Uterus (tissue), 4 donors: ENCODE measurements around the gene TSPAN5. TPM values are rescaled to one million over a fixed set of nuclear protein-coding genes. Genes with fewer than 3 reads are reported as not detected.
"Not testable (repeated sequence)": the region's sequence is repeated elsewhere in the genome, so short reads cannot be mapped to it uniquely, and the experiment has no call there.

Experiments
- DNase-seq, 2 donors: peaks; one replicate each; pipeline ENCODE4 v3.0.0-alpha.2; 2019 to 2020
- H3K27ac ChIP-seq, 2 donors: fragments of 200-600 bp; sonication (generic); 1 replicate in 1 of 2; 2 replicates in 1 of 2; pipeline ENCODE4 v1.5.1; 2016 to 2018
- H3K27me3 ChIP-seq, 2 donors: fragments of 200-600 bp; sonication (generic); one replicate each; pipeline ENCODE4 v1.5.1; 2018 to 2019; ENCODE audit warnings: control low read depth in 1 of 2
- H3K36me3 ChIP-seq, 2 donors: fragments of 200-600 bp; sonication (generic); one replicate each; pipeline ENCODE4 v1.5.1; 2019; ENCODE audit warnings: control low read depth in 1 of 2
- H3K4me1 ChIP-seq, 2 donors: fragments of 200-600 bp; sonication (generic); one replicate each; pipeline ENCODE4 v1.5.1; 2018 to 2019; ENCODE audit warnings: control low read depth in 1 of 2
- H3K4me3 ChIP-seq, 2 donors: fragments of 200-600 bp; sonication (generic); 1 replicate in 1 of 2; 2 replicates in 1 of 2; pipeline ENCODE4 v1.5.1; 2018 to 2019; ENCODE audit warnings: mild to moderate bottlenecking in 1 of 2
- H3K9me3 ChIP-seq, 2 donors: fragments of 200-600 bp; sonication (generic); one replicate each; pipeline ENCODE4 v1.5.1; 2019; ENCODE audit warnings: control low read depth in 1 of 2
- POLR2A ChIP-seq, 2 donors: fragments of 450-650 bp; IDR thresholded peaks; one replicate each; pipeline ENCODE4 v1.6.1; 2016; ENCODE audit warnings: antibody characterized with exemption in 2 of 2, mild to moderate bottlenecking in 1 of 2, moderate library complexity in 1 of 2
- intact Hi-C: fragments of 100-400 bp; cut with DNase I; formaldehyde crosslinking; loops from one replicate; pipeline ENCODE4 v1.15.1; 2023; ENCODE audit warnings: low total_unique reads
- total RNA-seq, 4 donors: library from RNA; depleted of rRNA in 3 of 4; stranded (reverse); fragments of >200 nt in 3 of 4; gene quantifications; one replicate each; pipeline versions ENCODE4 v1.1.0 to v1.2.4, GENCODE V29; 2014 to 2023
- TF ChIP-seq, protein P1 (sequence below), 4 experiments: fragments of 200-600 bp in 2 of 4; fragments of 450-650 bp in 2 of 4; sonication (generic) in 2 of 4; IDR thresholded peaks; one replicate each; pipeline ENCODE4 v1.5.1; 2016 to 2019; ENCODE audit warnings: antibody characterized with exemption in 4 of 4, mild to moderate bottlenecking in 2 of 4, moderate library complexity in 1 of 4
- donor health status: DM: yes; HTN: yes; CAD: no.

TSPAN5 gene
- total RNA-seq, 4 donors from 2014 or later, result 15.9 to 45.3 (median 30.3) TPM

GRCh38 chr4:98482503-98482846, 175.9 kb downstream of the TSPAN5 start:
- Histone ChIP-seq H3K9me3 (no peaks in the 10 kb centered on the region), H3K27ac (no peak overlapping the region), H3K36me3 (no peaks in the 10 kb centered on the region), H3K4me3 (no peak overlapping the region), H3K4me1 (no peaks in the 10 kb centered on the region), H3K27me3 (no peaks in the 10 kb centered on the region)
- no peak for DNase-seq
- intact Hi-C loops, result no loop called here
- TF ChIP-seq POLR2A (IDR thresholded peaks at IDR 0.05), result no peak
- TF ChIP-seq, protein P1, sequence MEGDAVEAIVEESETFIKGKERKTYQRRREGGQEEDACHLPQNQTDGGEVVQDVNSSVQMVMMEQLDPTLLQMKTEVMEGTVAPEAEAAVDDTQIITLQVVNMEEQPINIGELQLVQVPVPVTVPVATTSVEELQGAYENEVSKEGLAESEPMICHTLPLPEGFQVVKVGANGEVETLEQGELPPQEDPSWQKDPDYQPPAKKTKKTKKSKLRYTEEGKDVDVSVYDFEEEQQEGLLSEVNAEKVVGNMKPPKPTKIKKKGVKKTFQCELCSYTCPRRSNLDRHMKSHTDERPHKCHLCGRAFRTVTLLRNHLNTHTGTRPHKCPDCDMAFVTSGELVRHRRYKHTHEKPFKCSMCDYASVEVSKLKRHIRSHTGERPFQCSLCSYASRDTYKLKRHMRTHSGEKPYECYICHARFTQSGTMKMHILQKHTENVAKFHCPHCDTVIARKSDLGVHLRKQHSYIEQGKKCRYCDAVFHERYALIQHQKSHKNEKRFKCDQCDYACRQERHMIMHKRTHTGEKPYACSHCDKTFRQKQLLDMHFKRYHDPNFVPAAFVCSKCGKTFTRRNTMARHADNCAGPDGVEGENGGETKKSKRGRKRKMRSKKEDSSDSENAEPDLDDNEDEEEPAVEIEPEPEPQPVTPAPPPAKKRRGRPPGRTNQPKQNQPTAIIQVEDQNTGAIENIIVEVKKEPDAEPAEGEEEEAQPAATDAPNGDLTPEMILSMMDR (IDR thresholded peaks at IDR 0.05), result no peak

- intact Hi-C loops, result no loop called here
- no peaks in the 10 kb centered on the region for H3K36me3 ChIP-seq
- no peak overlapping the region for H3K27ac ChIP-seq
- no peak for TF ChIP-seq POLR2A (IDR thresholded peaks at IDR 0.05)
- TF ChIP-seq, protein P1 (IDR thresholded peaks at IDR 0.05), result no peak
- H3K27me3 ChIP-seq, result no peaks in the 10 kb centered on the region
- no peak overlapping the region for H3K4me3 ChIP-seq
- no peak for DNase-seq
- H3K4me1 ChIP-seq, result no peaks in the 10 kb centered on the region
- H3K9me3 ChIP-seq, result no peaks in the 10 kb centered on the region
These were observed 177.2 kb downstream of the TSPAN5 start for GRCh38 chr4:98481167-98481566.

DNA sequence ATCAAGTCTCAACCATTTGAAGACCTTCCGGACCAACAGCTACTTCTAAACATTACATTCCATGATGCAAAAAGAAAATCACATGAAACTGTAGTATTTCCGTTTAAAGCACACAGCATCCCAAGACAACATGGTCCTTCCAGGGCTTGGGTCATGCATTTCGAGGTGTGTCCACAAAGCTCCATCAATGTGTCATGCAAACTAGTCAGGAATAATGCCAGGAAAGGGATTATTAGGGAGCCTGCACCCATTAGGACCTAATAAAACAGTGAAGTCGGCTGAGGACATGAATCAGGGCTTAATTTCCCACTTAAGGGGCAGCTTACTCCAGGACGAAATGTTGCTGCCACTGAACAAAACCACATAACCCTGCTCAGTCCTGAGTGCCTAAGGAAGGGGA, 177.9 kb downstream of the TSPAN5 start:
- H3K4me1 ChIP-seq, result no peaks in the 10 kb centered on the region
- H3K4me3 ChIP-seq, result no peak overlapping the region
- no peaks in the 10 kb centered on the region for H3K36me3 ChIP-seq
- no peaks in the 10 kb centered on the region for H3K27me3 ChIP-seq
- no peak overlapping the region for H3K27ac ChIP-seq
- intact Hi-C loops, result no loop called here
- DNase-seq, result no peak
- no peaks in the 10 kb centered on the region for H3K9me3 ChIP-seq
- TF ChIP-seq POLR2A (IDR thresholded peaks at IDR 0.05), result no peak
- TF ChIP-seq, protein P1 (IDR thresholded peaks at IDR 0.05), result no peak

- H3K4me1 ChIP-seq, H3K27ac ChIP-seq, H3K4me3 ChIP-seq, intact Hi-C loops, DNase-seq, H3K27me3 ChIP-seq, H3K9me3 ChIP-seq, H3K36me3 ChIP-seq: not testable (repeated sequence)
These were observed 178.8 kb downstream of the TSPAN5 start for GRCh38 chr4:98479590-98479989.

- no peak overlapping the region for H3K27ac ChIP-seq
- no peak overlapping the region for H3K4me3 ChIP-seq
- intact Hi-C loops, result no loop called here
- no peaks in the 10 kb centered on the region for H3K36me3 ChIP-seq
- TF ChIP-seq, protein P1 (IDR thresholded peaks at IDR 0.05), result no peak
- no peak for TF ChIP-seq POLR2A (IDR thresholded peaks at IDR 0.05)
- H3K27me3 ChIP-seq, result no peaks in the 10 kb centered on the region
- H3K9me3 ChIP-seq, result no peaks in the 10 kb centered on the region
- no peaks in the 10 kb centered on the region for H3K4me1 ChIP-seq
- DNase-seq, result no peak
These were observed 181.5 kb downstream of the TSPAN5 start for GRCh38 chr4:98476891-98477290.

DNA sequence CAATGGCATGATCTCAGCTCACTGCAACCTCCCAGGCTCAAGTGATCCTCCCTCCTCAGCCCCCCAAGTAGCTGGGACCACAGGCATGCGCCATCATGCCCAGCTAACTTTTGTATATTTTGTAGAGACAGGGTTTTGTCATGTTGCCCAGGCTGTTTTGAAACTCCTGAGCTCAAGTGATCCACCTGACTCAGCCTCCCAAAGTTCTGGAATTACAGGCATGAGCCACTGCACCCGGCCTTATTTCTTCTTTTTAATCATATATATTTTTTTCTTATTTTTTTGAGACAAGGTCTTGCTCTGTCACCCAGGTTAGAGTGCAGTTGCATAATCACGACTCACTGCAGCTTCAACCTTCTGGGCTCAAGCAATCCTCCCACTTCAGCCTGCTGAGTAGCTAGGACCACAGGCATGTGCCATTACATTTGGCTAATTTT, 184.0 kb downstream of the TSPAN5 start:
- no peaks in the 10 kb centered on the region for H3K36me3 ChIP-seq
- H3K4me1 ChIP-seq, result no peaks in the 10 kb centered on the region
- intact Hi-C loops, result no loop called here
- H3K9me3 ChIP-seq, result no peaks in the 10 kb centered on the region
- no peak for DNase-seq
- no peak overlapping the region for H3K27ac ChIP-seq
- TF ChIP-seq, protein P1 (IDR thresholded peaks at IDR 0.05), result no peak
- no peak for TF ChIP-seq POLR2A (IDR thresholded peaks at IDR 0.05)
- H3K27me3 ChIP-seq, result no peaks in the 10 kb centered on the region
- H3K4me3 ChIP-seq, result no peak overlapping the region
